Measurements from ENCODE around the gene UNC119. TPM values are rescaled to one million over a fixed set of nuclear protein-coding genes. Genes with fewer than 3 reads are reported as not detected.
A peak's percentile ranks its signal among the peaks of the same experiment; 100 is the strongest.

UNC119 gene
- total and polyA plus RNA-seq, 2 of the 13 experiments (the other 11 are each of a cell fraction or from before 2014, with no cell fraction given) = 10.4 to 63.1 TPM

DNA sequence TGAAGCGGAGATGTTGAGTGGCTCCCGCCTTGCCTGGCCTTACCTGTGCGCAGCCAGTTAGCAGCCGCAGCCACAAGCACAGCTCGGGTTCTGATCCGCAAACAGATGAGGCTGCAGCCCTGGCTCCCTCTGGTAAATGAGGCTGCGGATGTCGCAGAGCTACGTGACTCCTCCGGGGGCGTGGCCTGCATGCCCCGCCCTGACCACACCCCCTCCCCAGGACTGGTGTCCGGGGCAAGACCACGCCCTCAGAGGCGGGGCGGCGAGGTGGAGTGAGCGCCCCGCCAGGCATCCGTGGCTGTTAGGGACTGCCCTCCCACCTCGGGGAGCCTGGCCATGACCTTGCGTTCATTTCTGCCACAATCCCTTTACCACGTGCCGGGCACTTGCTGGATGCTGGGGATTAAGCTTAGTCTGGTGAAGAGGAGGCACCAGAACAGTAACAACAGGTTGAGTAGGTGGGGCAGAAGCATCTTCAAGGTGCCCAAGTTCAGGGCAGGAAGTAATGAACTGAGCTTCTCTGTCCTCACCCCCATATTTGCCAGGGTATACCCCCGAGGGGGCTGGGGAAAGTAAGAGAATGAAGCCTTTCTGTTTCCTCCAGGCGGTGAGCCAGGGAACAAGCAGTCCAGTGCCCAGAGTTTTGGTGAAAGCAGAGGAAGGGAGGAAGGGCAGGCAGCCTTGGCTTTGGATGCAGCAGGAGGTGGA is 24.5 kb upstream of the UNC119 start, which contains the start of gene ALDOC (continued):
- TF ChIP-seq, protein P1, sequence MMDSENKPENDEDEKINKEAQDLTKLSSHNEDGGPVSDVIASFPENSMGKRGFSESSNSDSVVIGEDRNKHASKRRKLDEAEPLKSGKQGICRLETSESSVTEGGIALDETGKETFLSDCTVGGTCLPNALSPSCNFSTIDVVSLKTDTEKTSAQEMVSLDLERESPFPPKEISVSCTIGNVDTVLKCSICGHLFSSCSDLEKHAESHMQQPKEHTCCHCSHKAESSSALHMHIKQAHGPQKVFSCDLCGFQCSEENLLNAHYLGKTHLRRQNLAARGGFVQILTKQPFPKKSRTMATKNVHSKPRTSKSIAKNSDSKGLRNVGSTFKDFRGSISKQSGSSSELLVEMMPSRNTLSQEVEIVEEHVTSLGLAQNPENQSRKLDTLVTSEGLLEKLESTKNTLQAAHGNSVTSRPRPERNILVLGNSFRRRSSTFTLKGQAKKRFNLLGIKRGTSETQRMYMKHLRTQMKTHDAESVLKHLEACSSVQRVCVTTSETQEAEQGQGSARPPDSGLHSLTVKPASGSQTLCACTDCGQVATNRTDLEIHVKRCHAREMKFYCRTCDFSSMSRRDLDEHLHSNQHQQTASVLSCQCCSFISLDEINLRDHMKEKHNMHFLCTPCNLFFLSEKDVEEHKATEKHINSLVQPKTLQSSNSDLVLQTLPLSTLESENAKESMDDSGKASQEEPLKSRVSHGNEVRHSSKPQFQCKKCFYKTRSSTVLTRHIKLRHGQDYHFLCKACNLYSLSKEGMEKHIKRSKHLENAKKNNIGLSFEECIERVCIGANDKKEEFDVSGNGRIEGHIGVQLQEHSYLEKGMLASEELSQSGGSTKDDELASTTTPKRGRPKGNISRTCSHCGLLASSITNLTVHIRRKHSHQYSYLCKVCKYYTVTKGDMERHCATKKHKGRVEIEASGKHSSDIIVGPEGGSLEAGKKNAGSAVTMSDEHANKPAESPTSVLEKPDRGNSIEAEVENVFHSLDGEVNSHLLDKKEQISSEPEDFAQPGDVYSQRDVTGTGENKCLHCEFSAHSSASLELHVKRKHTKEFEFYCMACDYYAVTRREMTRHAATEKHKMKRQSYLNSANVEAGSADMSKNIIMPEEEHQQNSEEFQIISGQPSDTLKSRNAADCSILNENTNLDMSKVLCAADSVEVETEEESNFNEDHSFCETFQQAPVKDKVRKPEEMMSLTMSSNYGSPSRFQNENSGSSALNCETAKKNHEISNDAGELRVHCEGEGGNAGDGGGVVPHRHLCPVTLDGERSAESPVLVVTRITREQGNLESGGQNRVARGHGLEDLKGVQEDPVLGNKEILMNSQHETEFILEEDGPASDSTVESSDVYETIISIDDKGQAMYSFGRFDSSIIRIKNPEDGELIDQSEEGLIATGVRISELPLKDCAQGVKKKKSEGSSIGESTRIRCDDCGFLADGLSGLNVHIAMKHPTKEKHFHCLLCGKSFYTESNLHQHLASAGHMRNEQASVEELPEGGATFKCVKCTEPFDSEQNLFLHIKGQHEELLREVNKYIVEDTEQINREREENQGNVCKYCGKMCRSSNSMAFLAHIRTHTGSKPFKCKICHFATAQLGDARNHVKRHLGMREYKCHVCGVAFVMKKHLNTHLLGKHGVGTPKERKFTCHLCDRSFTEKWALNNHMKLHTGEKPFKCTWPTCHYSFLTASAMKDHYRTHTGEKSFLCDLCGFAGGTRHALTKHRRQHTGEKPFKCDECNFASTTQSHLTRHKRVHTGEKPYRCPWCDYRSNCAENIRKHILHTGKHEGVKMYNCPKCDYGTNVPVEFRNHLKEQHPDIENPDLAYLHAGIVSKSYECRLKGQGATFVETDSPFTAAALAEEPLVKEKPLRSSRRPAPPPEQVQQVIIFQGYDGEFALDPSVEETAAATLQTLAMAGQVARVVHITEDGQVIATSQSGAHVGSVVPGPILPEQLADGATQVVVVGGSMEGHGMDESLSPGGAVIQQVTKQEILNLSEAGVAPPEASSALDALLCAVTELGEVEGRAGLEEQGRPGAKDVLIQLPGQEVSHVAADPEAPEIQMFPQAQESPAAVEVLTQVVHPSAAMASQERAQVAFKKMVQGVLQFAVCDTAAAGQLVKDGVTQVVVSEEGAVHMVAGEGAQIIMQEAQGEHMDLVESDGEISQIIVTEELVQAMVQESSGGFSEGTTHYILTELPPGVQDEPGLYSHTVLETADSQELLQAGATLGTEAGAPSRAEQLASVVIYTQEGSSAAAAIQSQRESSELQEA (CRISPR knock-in tag; IDR thresholded peaks at IDR 0.05; ENCODE audit: not compliant biosample characterization) = peak; percentile 64
- TF ChIP-seq JARID2 (CRISPR knock-in tag; IDR thresholded peaks at IDR 0.05; ENCODE audit: insufficient replicate concordance) = no peak
- no peak for TF ChIP-seq RFX1 (IDR thresholded peaks at IDR 0.05)
- no peak for TF ChIP-seq ZNF235 (CRISPR knock-in tag; IDR thresholded peaks at IDR 0.05; ENCODE audit: borderline replicate concordance)
- peak; percentile 54; the same call in 1 of the 2 replicates for TF ChIP-seq NFKB2 (CRISPR knock-in tag; IDR thresholded peaks at IDR 0.05; ENCODE audit: borderline replicate concordance)
- no peak for TF ChIP-seq SIX1 (CRISPR knock-in tag; IDR thresholded peaks at IDR 0.05; ENCODE audit: borderline replicate concordance)
- no peak for TF ChIP-seq NFKBIZ (CRISPR knock-in tag; IDR thresholded peaks at IDR 0.05)
- peak; percentile 92 for TF ChIP-seq RARA (CRISPR knock-in tag; IDR thresholded peaks at IDR 0.05)
- TF ChIP-seq YEATS2 (CRISPR knock-in tag; IDR thresholded peaks at IDR 0.05; ENCODE audit: borderline replicate concordance) = 0 out of 2 replicates have a peak, but pooled peaks have one; percentile 14
- TF ChIP-seq ZNF496 (CRISPR knock-in tag; IDR thresholded peaks at IDR 0.05; ENCODE audit: insufficient replicate concordance) = no peak
- TF ChIP-seq, protein P2, sequence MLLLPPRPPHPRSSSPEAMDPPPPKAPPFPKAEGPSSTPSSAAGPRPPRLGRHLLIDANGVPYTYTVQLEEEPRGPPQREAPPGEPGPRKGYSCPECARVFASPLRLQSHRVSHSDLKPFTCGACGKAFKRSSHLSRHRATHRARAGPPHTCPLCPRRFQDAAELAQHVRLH (CRISPR knock-in tag; IDR thresholded peaks at IDR 0.05; ENCODE audit: borderline replicate concordance, low read depth) = peak; percentile 91; the same call in 1 of the 2 replicates
- TF ChIP-seq, protein P3, sequence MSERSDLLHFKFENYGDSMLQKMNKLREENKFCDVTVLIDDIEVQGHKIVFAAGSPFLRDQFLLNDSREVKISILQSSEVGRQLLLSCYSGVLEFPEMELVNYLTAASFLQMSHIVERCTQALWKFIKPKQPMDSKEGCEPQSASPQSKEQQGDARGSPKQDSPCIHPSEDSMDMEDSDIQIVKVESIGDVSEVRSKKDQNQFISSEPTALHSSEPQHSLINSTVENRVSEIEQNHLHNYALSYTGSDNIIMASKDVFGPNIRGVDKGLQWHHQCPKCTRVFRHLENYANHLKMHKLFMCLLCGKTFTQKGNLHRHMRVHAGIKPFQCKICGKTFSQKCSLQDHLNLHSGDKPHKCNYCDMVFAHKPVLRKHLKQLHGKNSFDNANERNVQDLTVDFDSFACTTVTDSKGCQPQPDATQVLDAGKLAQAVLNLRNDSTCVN (CRISPR knock-in tag; IDR thresholded peaks at IDR 0.05; ENCODE audit: borderline replicate concordance) = no peak
- TF ChIP-seq KLF11 (CRISPR knock-in tag; IDR thresholded peaks at IDR 0.05) = no peak
- TF ChIP-seq ZNF792 (CRISPR knock-in tag; IDR thresholded peaks at IDR 0.05) = peak; percentile 64; the same call in 1 of the 2 replicates
- TF ChIP-seq ZNF331 (CRISPR knock-in tag; IDR thresholded peaks at IDR 0.05) = peak; percentile 88; the same call in 1 of the 2 replicates
- TF ChIP-seq, protein P4, sequence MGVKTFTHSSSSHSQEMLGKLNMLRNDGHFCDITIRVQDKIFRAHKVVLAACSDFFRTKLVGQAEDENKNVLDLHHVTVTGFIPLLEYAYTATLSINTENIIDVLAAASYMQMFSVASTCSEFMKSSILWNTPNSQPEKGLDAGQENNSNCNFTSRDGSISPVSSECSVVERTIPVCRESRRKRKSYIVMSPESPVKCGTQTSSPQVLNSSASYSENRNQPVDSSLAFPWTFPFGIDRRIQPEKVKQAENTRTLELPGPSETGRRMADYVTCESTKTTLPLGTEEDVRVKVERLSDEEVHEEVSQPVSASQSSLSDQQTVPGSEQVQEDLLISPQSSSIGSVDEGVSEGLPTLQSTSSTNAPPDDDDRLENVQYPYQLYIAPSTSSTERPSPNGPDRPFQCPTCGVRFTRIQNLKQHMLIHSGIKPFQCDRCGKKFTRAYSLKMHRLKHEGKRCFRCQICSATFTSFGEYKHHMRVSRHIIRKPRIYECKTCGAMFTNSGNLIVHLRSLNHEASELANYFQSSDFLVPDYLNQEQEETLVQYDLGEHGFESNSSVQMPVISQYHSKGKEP (CRISPR knock-in tag; IDR thresholded peaks at IDR 0.05) = no peak
- no peak for TF ChIP-seq RFX3 (CRISPR knock-in tag; IDR thresholded peaks at IDR 0.05)
